MM.1S (cell line): Measurements from ENCODE around the gene ZC2HC1C.

Experiments
- CTCF ChIP-seq: fragments of 300-600 bp; sonication (generic); IDR thresholded peaks from 2 replicates; pipeline ENCODE4 v1.5.1; 2016; ENCODE audit warnings: antibody characterized with exemption, low read length, mixed read lengths
- EZH2 ChIP-seq: fragments of 300-600 bp; sonication (generic); optimal IDR thresholded peaks from 2 replicates; pipeline ENCODE3; 2017; ENCODE audit warnings: low read depth, mild to moderate bottlenecking, antibody characterized with exemption, low read length, mixed read lengths
- EZH2phosphoT487 ChIP-seq: fragments of 300-600 bp; sonication (generic); IDR thresholded peaks from 2 replicates; pipeline ENCODE4 v1.6.1; 2018; ENCODE audit warnings: antibody characterized with exemption, low read length

GRCh38 chr14:75047506-75047905 lies 21.9 kb upstream of the ZC2HC1C start:
- TF ChIP-seq CTCF = no peak
- TF ChIP-seq EZH2phosphoT487 = no peak
- TF ChIP-seq EZH2 = no peak
